Duodenal mucosa (tissue), 2 donors: ENCODE measurements around the gene RDX.

Source experiments
- H3K27ac ChIP-seq: one replicate; pipeline ENCODE4 v1.7.0; 2013; ENCODE audit warnings: low read depth, low read length
- H3K27me3 ChIP-seq, 2 donors: one replicate each; pipeline ENCODE4 v1.7.0; 2013; ENCODE audit warnings: low read length in 2 of 2, control low read depth in 1 of 2; ENCODE audit not compliant: insufficient read depth in 2 of 2, control insufficient read depth in 1 of 2
- H3K36me3 ChIP-seq, 2 donors: one replicate each; pipeline ENCODE4 v1.7.0; 2013; ENCODE audit warnings: low read length in 2 of 2, control low read depth in 1 of 2; ENCODE audit not compliant: insufficient read depth in 2 of 2, control insufficient read depth in 1 of 2
- H3K4me1 ChIP-seq, 2 donors: one replicate each; pipeline ENCODE4 v1.7.0; 2013; ENCODE audit warnings: low read length in 2 of 2, control low read depth in 1 of 2; ENCODE audit not compliant: insufficient read depth in 2 of 2, control insufficient read depth in 1 of 2
- H3K4me3 ChIP-seq, 2 donors: one replicate each; pipeline ENCODE4 v1.7.0; 2013; ENCODE audit warnings: low read length in 2 of 2, low read depth in 1 of 2
- H3K9ac ChIP-seq, 2 donors: one replicate each; pipeline ENCODE4 v1.7.0; 2013; ENCODE audit warnings: low read length in 2 of 2, low read depth in 1 of 2
- H3K9me3 ChIP-seq, 2 donors: one replicate each; pipeline ENCODE4 v1.7.0; 2013; ENCODE audit warnings: low read length in 2 of 2, control low read depth in 1 of 2; ENCODE audit not compliant: control insufficient read depth in 1 of 2

Gene RDX

DNA sequence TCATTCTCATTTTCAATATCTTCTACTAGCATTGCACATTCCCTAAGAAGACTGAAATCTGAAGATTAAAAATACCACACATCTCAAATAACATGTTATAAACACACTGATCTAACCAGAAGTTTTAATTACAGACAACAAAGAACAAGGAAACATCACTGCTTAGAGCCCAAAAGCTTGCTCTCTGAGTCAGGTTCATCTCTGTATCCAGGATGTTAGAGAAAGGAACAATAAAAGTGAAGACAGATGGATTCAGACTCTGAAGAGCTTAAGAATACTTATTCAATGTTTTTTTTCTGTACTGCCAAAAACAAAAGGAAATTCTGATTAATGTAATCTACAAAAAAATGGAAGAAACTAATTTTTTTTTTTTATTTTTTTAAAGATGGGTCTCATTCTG, 16.5 kb downstream of the RDX start:
- Histone ChIP-seq H3K27me3 (no peaks in the 10 kb centered on the region), H3K9ac (no peak overlapping the region)

DNA sequence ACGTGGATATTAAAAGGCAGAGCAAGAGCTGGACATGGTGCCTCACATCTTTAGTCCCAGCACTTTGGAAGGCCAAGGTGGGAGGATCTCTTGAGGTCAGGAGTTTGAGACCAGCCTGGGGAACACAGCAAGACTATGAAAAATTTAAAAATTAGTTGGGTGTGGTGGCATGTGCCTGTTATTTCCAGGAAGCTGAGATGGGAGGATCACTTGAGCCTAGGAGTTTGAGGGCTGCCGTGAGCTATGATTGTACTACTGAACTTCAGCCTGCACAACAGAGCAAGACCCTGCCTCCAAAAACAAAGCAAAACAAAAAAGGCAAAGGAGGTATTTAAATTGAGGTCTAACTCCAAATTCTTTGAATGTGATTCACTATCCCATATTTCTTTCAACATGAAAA, 23.5 kb downstream of the RDX start:
- no peak overlapping the region for H3K4me3 ChIP-seq
- H3K9me3 ChIP-seq, result no peaks in the 10 kb centered on the region
- H3K27me3 ChIP-seq, result no peaks in the 10 kb centered on the region
- H3K27ac ChIP-seq, result no peak overlapping the region
- no peaks in the 10 kb centered on the region for H3K4me1 ChIP-seq
- H3K9ac ChIP-seq, result no peak overlapping the region
- H3K36me3 ChIP-seq, result no peaks in the 10 kb centered on the region

More for the DNA sequence above, 16.5 kb downstream of the RDX start:
- H3K9me3 ChIP-seq, result no peaks in the 10 kb centered on the region
- H3K27ac ChIP-seq, result no peak overlapping the region
- no peaks in the 10 kb centered on the region for H3K36me3 ChIP-seq
- H3K4me3 ChIP-seq, result no peak overlapping the region
- H3K4me1 ChIP-seq, result no peaks in the 10 kb centered on the region

DNA sequence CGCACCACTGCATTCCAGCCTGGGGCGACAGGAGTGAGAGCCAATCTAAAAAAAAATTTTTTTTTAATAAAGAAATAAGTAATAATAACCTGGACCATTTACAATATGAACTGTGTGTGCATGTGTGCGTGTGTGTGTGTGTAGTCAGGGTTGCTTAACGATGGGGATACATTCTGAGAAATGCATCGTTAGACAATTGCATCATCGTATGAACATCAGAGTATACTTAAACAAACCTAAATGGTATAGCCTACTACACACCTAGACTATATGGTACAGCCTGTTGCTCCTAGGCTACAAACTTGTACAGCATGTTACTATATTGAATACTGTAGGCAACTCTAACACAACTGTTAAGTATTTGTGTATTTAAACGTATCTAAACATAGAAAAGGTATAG, 26.4 kb downstream of the RDX start:
- H3K36me3 ChIP-seq, result no peaks in the 10 kb centered on the region
- H3K4me3 ChIP-seq, result no peak overlapping the region
- no peak overlapping the region for H3K27ac ChIP-seq
- no peak overlapping the region for H3K9ac ChIP-seq
- no peaks in the 10 kb centered on the region for H3K27me3 ChIP-seq
- no peaks in the 10 kb centered on the region for H3K9me3 ChIP-seq
- H3K4me1 ChIP-seq, result no peaks in the 10 kb centered on the region

DNA sequence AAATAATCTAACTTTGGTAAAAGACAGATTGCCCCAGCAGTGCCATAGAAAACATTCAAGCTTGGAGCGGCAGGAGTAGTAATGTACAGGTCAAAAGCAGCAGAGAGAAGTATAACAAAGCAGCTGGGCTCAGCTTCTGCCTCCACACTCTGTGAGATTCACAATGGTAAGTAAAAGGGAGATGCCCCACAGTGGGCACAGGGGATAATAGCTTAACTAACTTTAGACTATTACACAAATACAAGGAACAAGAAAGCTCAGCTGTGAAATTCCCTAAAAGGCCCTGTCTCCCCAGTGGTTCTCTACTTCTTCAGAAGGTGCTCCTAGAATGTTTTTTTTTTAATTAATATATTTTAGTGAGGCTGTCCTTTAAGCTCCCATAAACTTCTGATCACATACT, 28.0 kb downstream of the RDX start:
- Histone ChIP-seq H3K4me1 (no peaks in the 10 kb centered on the region), H3K36me3 (no peaks in the 10 kb centered on the region), H3K9me3 (no peaks in the 10 kb centered on the region), H3K4me3 (no peak overlapping the region), H3K9ac (no peak overlapping the region), H3K27me3 (no peaks in the 10 kb centered on the region), H3K27ac (no peak overlapping the region)

DNA sequence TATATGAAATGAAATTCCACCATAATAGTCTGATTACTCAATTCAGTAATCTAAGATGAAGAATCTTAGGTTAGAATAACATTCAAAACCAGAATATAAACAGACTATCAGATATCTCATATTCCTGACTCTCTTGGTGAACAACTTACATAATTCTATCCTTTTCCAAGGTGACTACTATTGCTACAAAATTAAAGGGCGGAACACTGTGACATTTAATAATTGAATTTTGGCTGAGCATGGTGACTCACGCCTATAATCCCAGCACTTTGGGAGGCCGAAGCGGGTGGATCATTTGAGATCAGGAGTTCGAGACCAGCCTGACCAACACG, 34.4 kb downstream of the RDX start:
- Histone ChIP-seq H3K9ac (no peak overlapping the region), H3K4me1 (no peaks in the 10 kb centered on the region), H3K9me3 (no peaks in the 10 kb centered on the region), H3K36me3 (peaks cover 0 to 4% of the 10 kb centered on the region in 2 donors), H3K27me3 (no peaks in the 10 kb centered on the region), H3K27ac (no peak overlapping the region), H3K4me3 (no peak overlapping the region)

DNA sequence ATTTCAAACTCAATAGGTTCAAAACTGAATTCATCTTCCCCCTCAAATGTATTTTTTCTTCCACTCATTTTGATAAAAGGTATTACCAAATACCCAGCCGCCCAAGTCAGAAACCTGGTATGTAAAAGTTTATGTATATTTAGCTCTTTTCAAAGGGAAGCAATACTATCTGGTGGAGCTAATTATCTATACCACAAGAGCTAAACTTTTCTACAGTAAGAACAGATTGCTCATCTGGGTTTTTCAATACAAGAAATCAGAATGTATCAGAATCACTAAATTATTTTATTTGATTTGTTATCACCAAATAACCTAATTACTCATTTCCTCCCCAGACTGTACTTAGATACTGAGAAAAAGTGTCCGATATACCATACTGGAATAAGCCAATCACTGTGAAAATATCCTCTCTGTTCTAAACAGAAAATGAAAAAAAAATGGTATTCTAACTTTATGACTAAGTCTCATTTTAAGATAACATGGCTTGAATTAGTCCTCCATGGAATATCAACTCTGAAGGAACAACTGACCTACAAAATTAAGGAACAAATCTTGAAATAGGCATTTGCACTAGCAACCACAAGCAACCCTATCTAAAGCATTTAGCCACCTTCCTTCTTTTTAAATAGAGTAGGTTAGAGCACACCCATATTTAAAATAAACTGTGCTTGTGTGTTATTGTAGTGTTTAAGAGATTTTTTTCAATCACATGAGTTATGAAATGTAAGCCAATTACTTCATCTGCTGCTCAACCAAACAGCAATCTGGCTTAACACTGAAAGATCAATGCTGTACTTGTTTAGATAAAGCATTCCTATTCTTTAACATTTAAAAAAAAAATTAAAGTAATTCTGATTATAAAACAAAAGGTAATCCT, 35.0 kb downstream of the RDX start:
- Histone ChIP-seq H3K4me1 (no peaks in the 10 kb centered on the region), H3K9me3 (no peaks in the 10 kb centered on the region), H3K27me3 (no peaks in the 10 kb centered on the region), H3K4me3 (no peak overlapping the region), H3K9ac (no peak overlapping the region), H3K36me3 (peaks cover 0 to 4% of the 10 kb centered on the region in 2 donors), H3K27ac (no peak overlapping the region)

DNA sequence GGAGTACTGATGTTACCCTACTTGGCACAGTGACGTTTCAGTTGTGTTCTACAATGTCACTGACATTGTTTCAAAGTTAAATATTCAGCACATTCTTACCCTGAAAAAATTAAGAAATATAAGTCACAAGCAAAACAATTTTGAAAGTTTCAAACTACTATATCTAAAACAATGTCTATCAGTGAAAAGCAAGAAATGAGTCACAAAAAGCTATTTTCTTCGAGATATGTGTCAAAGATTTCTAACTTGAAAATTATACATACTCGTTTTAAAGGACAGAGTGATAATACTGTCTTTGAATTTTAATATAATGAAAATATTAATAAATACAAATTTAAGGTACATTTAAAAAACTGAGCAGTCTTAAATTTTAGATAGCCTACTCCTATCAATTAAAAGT, 42.9 kb downstream of the RDX start:
- Histone ChIP-seq H3K27ac (no peak overlapping the region), H3K36me3 (peaks cover 0 to 6% of the 10 kb centered on the region in 2 donors), H3K4me1 (no peaks in the 10 kb centered on the region), H3K9me3 (no peaks in the 10 kb centered on the region), H3K27me3 (no peaks in the 10 kb centered on the region), H3K9ac (no peak overlapping the region), H3K4me3 (no peak overlapping the region)

DNA sequence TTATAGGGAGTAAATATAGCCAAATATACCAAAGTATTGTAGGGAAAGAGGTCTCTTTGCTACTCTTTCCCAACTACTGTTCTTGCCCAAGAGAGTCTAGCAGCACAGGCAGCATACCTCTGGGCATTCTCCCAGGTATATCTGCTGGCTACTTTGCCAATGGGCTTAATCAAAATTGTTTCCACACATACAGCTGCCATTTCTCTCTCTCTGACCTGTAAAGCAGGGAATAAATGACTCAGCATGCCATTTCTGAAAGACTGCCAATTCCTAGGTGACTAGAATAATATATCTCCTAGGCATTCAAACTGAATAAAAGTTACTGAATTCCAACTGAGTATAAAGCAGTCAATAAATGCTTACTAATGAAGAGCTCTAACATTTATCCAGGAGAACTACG, 44.6 kb downstream of the RDX start:
- H3K9ac ChIP-seq, result no peak overlapping the region
- H3K4me1 ChIP-seq, result no peaks in the 10 kb centered on the region
- H3K4me3 ChIP-seq, result no peak overlapping the region
- H3K36me3 ChIP-seq, result peaks cover 0 to 6% of the 10 kb centered on the region in 2 donors
- H3K27ac ChIP-seq, result no peak overlapping the region
- no peaks in the 10 kb centered on the region for H3K27me3 ChIP-seq
- H3K9me3 ChIP-seq, result no peaks in the 10 kb centered on the region

DNA sequence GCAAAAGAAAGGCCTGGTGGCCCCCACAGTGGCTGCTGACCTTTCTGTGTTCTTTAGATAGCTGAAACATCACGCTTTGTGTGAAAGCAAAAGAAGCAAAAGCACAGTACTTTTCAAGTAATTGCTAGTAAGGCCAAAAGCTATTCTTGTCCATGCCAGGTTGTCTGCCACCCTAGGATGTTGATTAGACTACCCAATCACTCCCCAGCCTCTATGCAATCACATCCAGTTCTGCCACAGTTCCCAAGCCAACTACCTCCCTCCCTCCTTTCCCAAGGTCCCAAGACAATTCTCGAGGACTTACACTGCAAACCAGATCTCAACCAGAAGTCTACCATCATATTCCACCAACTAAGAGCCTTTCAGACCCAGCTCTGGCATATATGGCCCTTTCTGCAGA, 46.2 kb downstream of the RDX start:
- Histone ChIP-seq H3K9me3 (no peaks in the 10 kb centered on the region), H3K9ac (no peak overlapping the region), H3K36me3 (peaks cover 0 to 6% of the 10 kb centered on the region in 2 donors), H3K27ac (no peak overlapping the region), H3K4me3 (no peak overlapping the region), H3K4me1 (no peaks in the 10 kb centered on the region), H3K27me3 (no peaks in the 10 kb centered on the region)

DNA sequence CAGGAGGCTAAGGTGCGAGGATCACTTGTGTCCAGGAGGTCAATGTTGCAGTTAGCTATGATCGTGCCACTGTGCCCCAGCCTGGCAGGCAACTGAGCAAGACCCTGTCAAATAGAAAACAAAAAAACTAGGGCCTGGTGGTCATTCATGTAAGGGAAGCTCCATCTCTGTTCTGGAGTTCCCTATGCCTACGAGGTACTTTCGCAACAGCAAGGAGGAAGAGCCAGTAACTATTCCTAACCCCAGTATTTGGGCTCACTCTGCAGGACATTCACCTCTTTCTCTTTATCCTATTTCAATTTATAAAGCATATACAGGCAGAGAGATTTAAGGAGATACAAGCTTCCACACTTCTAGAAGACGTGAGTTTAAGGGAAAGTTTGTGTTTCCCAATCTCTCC, 46.6 kb downstream of the RDX start:
- Histone ChIP-seq H3K36me3 (peaks cover 0 to 6% of the 10 kb centered on the region in 2 donors), H3K4me3 (no peak overlapping the region), H3K9ac (no peak overlapping the region), H3K9me3 (no peaks in the 10 kb centered on the region), H3K27ac (no peak overlapping the region), H3K4me1 (no peaks in the 10 kb centered on the region), H3K27me3 (no peaks in the 10 kb centered on the region)
